ENCODE data around the gene RHCE.

RHCE gene

GRCh38 chr1:25428475-25429166 is 8.0 kb upstream of the RHCE start:
- Histone ChIP-seq H3K4me3 (ENCODE audit: low read depth, low read length) (no peak overlapping the region), H3K4me1 (ENCODE audit: control insufficient read depth, insufficient read depth, low read length) (peaks cover 10% of the 10 kb centered on the region), H3K27ac (ENCODE audit: extremely low read depth, low read depth, low read length) (no peak overlapping the region), H3K36me3 (ENCODE audit: control insufficient read depth in 2 of 2, insufficient read depth in 1 of 2, low read length in 2 of 2) (no peaks in the 10 kb centered on the region), H3K9me3 (ENCODE audit: control insufficient read depth, insufficient read depth, low read depth, low read length) (no peaks in the 10 kb centered on the region)
- CTCF ChIA-PET, result interaction anchor here (1.2 to 3.0 kb wide), 2 partner anchors 59 to 92 kb away, joined by 6 to 15 read pairs; no protein-coding TSS in a partner anchor
- TF ChIP-seq MYNN (tag by site-specific recombination; IDR thresholded peaks at IDR 0.05; ENCODE audit: borderline replicate concordance) (no peak), ZNF157 (tag by site-specific recombination; IDR thresholded peaks at IDR 0.05) (no peak), ZBTB44 (tag by site-specific recombination; IDR thresholded peaks at IDR 0.05) (no peak), ZNF221 (tag by site-specific recombination; IDR thresholded peaks at IDR 0.05; ENCODE audit: borderline replicate concordance) (no peak), ZNF362 (tag by site-specific recombination; IDR thresholded peaks at IDR 0.05) (no peak), REPIN1 (tag by site-specific recombination; IDR thresholded peaks at IDR 0.05; ENCODE audit: low read depth) (no peak), ZIC2 (tag by site-specific recombination; IDR thresholded peaks at IDR 0.05) (no peak), ZNF555 (tag by site-specific recombination; conservative IDR thresholded peaks at IDR 0.05) (no peak), REST (tag by site-specific recombination; IDR thresholded peaks at IDR 0.05) (no peak), ZSCAN30 (tag by site-specific recombination; IDR thresholded peaks at IDR 0.05) (no peak), ZNF366 (tag by site-specific recombination; conservative IDR thresholded peaks at IDR 0.05) (no peak), ZBTB20 (tag by site-specific recombination; IDR thresholded peaks at IDR 0.05) (no peak), MEIS1 (CRISPR knock-in tag; IDR thresholded peaks at IDR 0.05; ENCODE audit: borderline replicate concordance) (no peak), ZNF76 (tag by site-specific recombination; IDR thresholded peaks at IDR 0.05; ENCODE audit: borderline replicate concordance, low read depth) (no peak), ZNF324 (tag by site-specific recombination; IDR thresholded peaks at IDR 0.05) (no peak), ZNF112 (tag by site-specific recombination; IDR thresholded peaks at IDR 0.05) (no peak), ZNF133 (tag by site-specific recombination; IDR thresholded peaks at IDR 0.05) (no peak), ZNF521 (tag by site-specific recombination; IDR thresholded peaks at IDR 0.05) (no peak), ZNF654 (tag by site-specific recombination; IDR thresholded peaks at IDR 0.05; ENCODE audit: low read depth) (no peak), ZNF645 (tag by site-specific recombination; IDR thresholded peaks at IDR 0.05) (no peak)
- POLR2A ChIA-PET, result interaction anchor here (1.7 kb wide), 1 partner anchor 196 kb away, joined by 5 read pairs; the partner anchor contains the start of gene SYF2

Data from HEK293 (cell line).